HG03064 (cell line): ENCODE results near the gene ZNF100.
"Not testable (repeated sequence)": the region's sequence is repeated elsewhere in the genome, so short reads cannot be mapped to it uniquely, and the experiment has no call there.

Experiments
- ATAC-seq: cut with Tn5 transposase; IDR thresholded peaks from one replicate; pipeline ENCODE4 v1.9.1; 2021; ENCODE audit warnings: low read depth; ENCODE audit not compliant: unreplicated experiment

ZNF100 gene

GRCh38 chr19:21705393-21705792 is 62.0 kb downstream of the ZNF100 start:
- no peak for ATAC-seq

GRCh38 chr19:21704320-21704719 is 63.1 kb downstream of the ZNF100 start:
- no peak for ATAC-seq

GRCh38 chr19:21699197-21699596 is 68.2 kb downstream of the ZNF100 start:
- ATAC-seq, result no peak

- ATAC-seq, result no peak
These were observed 69.2 kb downstream of the ZNF100 start for GRCh38 chr19:21698215-21698614.

- ATAC-seq, result no peak
These were observed 69.7 kb downstream of the ZNF100 start for GRCh38 chr19:21697698-21698097.

DNA sequence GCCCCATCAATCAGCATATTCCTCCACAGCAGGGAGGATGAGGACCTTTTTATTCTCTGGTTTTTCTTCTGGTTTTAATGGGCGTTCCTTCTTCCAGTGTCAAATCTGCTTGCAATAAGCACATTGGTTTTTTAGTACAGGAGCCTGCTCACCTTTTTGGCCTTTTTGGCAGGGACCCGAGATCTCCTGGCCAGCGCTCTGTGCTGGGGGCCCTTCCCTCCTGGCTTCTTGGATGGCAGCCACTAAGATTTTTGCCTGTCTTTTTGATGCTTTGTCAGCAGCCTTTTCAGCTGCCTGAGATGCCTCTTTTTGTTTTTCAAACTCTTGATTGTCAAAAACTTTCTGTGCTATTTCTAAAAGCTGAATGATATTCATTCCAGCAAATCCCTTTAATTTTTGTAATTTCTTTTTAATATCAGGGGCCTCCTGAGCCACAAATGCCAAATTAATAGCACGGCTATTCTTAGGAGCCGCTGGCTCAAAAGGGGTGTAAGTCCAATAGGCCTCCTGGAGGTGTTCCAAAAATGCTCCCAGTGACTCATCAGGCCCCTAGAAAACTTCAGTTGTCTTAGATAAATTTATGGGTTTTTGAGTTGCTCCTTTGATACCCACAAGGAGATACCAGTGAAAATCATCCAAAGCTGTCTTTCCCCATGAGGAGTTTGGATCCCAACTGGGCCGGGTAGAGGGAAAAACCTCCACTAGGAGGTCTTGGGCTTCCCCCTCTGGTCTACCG is 73.0 kb downstream of the ZNF100 start:
- ATAC-seq, result no peak

DNA sequence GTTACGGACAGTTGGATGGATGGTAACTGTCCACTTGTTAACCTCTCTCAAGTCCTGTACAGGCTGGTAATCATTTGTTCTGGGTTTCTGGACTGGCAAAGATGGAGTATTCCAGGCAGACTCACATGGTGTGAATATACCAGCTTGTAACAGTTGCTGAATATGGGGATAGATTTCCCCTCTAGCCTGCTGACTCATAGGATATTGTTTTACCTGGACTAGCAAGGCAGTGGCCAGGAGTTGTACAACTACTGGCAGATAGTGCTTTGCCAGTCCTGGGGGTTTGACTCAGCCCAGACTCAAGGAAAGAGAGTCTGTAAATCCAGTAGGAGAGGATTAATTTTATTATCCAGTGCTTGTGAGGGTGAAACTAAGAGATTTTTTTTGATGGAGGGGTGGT is 74.0 kb downstream of the ZNF100 start:
- ATAC-seq, result no peak

- ATAC-seq, result no peak
These were observed 75.7 kb downstream of the ZNF100 start for GRCh38 chr19:21691661-21692060.

- ATAC-seq, result no peak
These were observed 78.9 kb downstream of the ZNF100 start for GRCh38 chr19:21688464-21688863.

DNA sequence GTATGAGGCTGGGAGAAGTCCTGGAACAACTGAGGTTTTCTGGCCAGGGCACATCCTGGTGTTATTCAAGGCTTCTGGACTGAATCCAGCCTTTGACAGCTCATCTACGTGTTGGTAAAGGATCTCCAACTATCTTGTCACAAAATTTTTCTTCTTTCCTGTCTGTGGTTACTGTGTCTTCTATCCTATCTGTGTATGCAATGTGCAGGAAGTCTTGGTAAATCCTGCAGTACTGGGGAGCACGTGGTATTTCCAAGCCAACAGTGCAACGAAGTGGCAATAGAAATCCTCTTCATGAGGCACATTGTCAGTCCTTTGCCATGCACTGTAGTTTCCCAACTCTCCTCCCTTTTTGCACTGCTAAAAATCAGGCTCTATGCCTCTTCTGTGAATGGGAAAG is 86.7 kb downstream of the ZNF100 start:
- no peak for ATAC-seq

GRCh38 chr19:21680026-21680425 is 87.4 kb downstream of the ZNF100 start:
- ATAC-seq, result no peak

GRCh38 chr19:21677696-21678418 is 89.5 kb downstream of the ZNF100 start:
- ATAC-seq, result no peak

- ATAC-seq, result no peak
These were observed 92.9 kb downstream of the ZNF100 start for GRCh38 chr19:21674454-21674853.

- not testable (repeated sequence) for ATAC-seq
These were observed 93.9 kb downstream of the ZNF100 start for GRCh38 chr19:21673479-21673878.
